PC-3 (cell line): ENCODE results near the gene CDK14. TPM values are rescaled to one million over a fixed set of nuclear protein-coding genes. Genes with fewer than 3 reads are reported as not detected.

ENCODE experiments used
- ATAC-seq: fragments of 200-7000 bp; cut with Tn5 transposase; 2 replicates; pipeline ENCODE4 v1.9.1; 2020; ENCODE audit warnings: mild to moderate bottlenecking, moderate library complexity
- BruUV-seq: library from RNA; stranded (reverse); fragments of 400-500 nt; replicated peaks from 2 replicates; lab custom pipeline; 2021; lab: Mats Ljungman, UMichigan
- CTCF ChIA-PET: fragments of 300-600 bp; sonication (Branson Sonifier 250); formaldehyde crosslinking; loops from one replicate; lab custom pipeline; 2022; ENCODE audit warnings: antibody characterized with exemption; lab: Charles Lee
- POLR2A ChIA-PET: fragments of 300-600 bp; sonication (Branson Sonifier 250); formaldehyde crosslinking; loops from one replicate; lab custom pipeline; 2022; ENCODE audit warnings: antibody characterized with exemption; ENCODE audit not compliant: unreplicated experiment; lab: Charles Lee
- DNase-seq: peaks from one replicate; pipeline ENCODE4 v3.0.0-alpha.2; 2015
- H2AFZ ChIP-seq: fragments of 300-600 bp; sonication (generic); 2 replicates; pipeline ENCODE4 v1.6.0; 2016; ENCODE audit warnings: antibody characterized with exemption, low read length
- H3F3A ChIP-seq: fragments of 300-600 bp; sonication (generic); one replicate; pipeline ENCODE4 v1.6.0; 2017; ENCODE audit warnings: antibody characterized with exemption, low read length, control low read depth, mild to moderate bottlenecking; ENCODE audit not compliant: unreplicated experiment
- H3K27ac ChIP-seq: fragments of 300-600 bp; sonication (generic); 2 replicates; pipeline ENCODE4 v1.5.1; 2016; ENCODE audit warnings: mild to moderate bottlenecking, low read length
- H3K27me3 ChIP-seq: fragments of 300-600 bp; sonication (generic); 2 replicates; pipeline ENCODE4 v1.6.1; 2016; ENCODE audit warnings: low read length, mixed read lengths
- H3K36me3 ChIP-seq: fragments of 300-600 bp; sonication (generic); 2 replicates; pipeline ENCODE4 v1.6.1; 2016; ENCODE audit warnings: low read depth, mixed run types, low read length, mixed read lengths
- H3K4me1 ChIP-seq: fragments of 300-600 bp; sonication (generic); 2 replicates; pipeline ENCODE4 v1.5.1; 2016; ENCODE audit warnings: low read length; ENCODE audit not compliant: insufficient read depth
- H3K4me2 ChIP-seq: fragments of 300-600 bp; sonication (generic); 2 replicates; pipeline ENCODE4 v1.6.0; 2016; ENCODE audit warnings: low read length
- H3K4me3 ChIP-seq: fragments of 300-600 bp; sonication (generic); 2 replicates; pipeline ENCODE4 v1.5.1; 2016; ENCODE audit warnings: mild to moderate bottlenecking, low read length, mixed read lengths
- H3K79me2 ChIP-seq: fragments of 300-600 bp; sonication (generic); 2 replicates; pipeline ENCODE4 v1.6.1; 2017; ENCODE audit warnings: low read length, mixed read lengths
- H3K9ac ChIP-seq: fragments of 300-600 bp; sonication (generic); 2 replicates; pipeline ENCODE4 v1.6.0; 2016; ENCODE audit warnings: mild to moderate bottlenecking, low read length
- H3K9me2 ChIP-seq: fragments of 300-600 bp; sonication (generic); replicated peaks from 2 replicates; pipeline ENCODE4 v1.6.1; 2016; ENCODE audit warnings: mixed run types, low read length, mixed read lengths
- H3K9me3 ChIP-seq: fragments of 300-600 bp; sonication (generic); 2 replicates; pipeline ENCODE4 v1.6.1; 2016; ENCODE audit warnings: low read length, mixed read lengths
- H4K20me1 ChIP-seq: fragments of 300-600 bp; sonication (generic); 2 replicates; pipeline ENCODE4 v1.6.1; 2016; ENCODE audit warnings: low read length, mixed read lengths
- EZH2 ChIP-seq: fragments of 300-600 bp; sonication (generic); IDR thresholded peaks from one replicate; pipeline ENCODE4 v1.6.1; 2017; ENCODE audit warnings: antibody characterized with exemption, mild to moderate bottlenecking, low read length; ENCODE audit not compliant: unreplicated experiment
- EZH2phosphoT487 ChIP-seq: fragments of 300-600 bp; sonication (generic); IDR thresholded peaks from 2 replicates; pipeline ENCODE4 v1.6.1; 2018; ENCODE audit warnings: mild to moderate bottlenecking, antibody characterized with exemption, low read length, borderline replicate concordance
- intact Hi-C: fragments of 100-400 bp; cut with micrococcal nuclease; formaldehyde crosslinking; loops from 2 replicates; pipeline ENCODE4 v1.9.0; 2023
- total RNA-seq: library from RNA; depleted of rRNA; stranded (reverse); fragments of >200 nt; gene quantifications from 2 replicates; pipeline ENCODE4 v1.2.3, GENCODE V29; 2014
- TF ChIP-seq, protein P1 (sequence below): fragments of 300-600 bp; sonication (generic); conservative IDR thresholded peaks from 2 replicates; pipeline ENCODE4 v1.5.1; 2017; ENCODE audit warnings: antibody characterized with exemption, low read depth, mild to moderate bottlenecking, low read length

The CDK14 gene
- total RNA-seq, 1 experiment from 2014 or later: 8.2 TPM

DNA sequence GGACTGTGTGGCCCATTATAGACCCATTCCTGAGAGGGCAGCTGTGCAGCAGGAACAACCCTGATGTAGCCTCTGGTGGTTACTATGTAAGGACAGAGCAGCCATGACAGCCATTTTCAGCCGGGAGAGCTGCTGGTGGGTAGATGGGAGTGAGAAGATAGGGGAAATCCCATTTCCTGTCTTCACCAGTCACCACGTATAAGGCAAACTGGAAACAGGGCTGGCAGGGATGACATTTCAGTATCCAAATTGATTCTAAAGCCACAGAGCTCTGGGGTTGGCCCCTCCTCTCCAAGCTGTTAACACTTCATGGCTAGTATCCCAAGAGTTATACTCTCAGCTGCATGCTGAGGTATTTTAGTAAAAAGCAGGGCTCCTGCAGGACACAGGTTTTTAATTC is 652.9 kb downstream of the CDK14 start:
- no peaks in the 10 kb centered on the region for H3K36me3 ChIP-seq
- intact Hi-C loops: no loop called here
- no peak overlapping the region for H3K4me2 ChIP-seq
- TF ChIP-seq EZH2 (no peak), EZH2phosphoT487 (no peak)
- TF ChIP-seq, protein P1, sequence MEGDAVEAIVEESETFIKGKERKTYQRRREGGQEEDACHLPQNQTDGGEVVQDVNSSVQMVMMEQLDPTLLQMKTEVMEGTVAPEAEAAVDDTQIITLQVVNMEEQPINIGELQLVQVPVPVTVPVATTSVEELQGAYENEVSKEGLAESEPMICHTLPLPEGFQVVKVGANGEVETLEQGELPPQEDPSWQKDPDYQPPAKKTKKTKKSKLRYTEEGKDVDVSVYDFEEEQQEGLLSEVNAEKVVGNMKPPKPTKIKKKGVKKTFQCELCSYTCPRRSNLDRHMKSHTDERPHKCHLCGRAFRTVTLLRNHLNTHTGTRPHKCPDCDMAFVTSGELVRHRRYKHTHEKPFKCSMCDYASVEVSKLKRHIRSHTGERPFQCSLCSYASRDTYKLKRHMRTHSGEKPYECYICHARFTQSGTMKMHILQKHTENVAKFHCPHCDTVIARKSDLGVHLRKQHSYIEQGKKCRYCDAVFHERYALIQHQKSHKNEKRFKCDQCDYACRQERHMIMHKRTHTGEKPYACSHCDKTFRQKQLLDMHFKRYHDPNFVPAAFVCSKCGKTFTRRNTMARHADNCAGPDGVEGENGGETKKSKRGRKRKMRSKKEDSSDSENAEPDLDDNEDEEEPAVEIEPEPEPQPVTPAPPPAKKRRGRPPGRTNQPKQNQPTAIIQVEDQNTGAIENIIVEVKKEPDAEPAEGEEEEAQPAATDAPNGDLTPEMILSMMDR: no peak
- H3K79me2 ChIP-seq: no peaks in the 10 kb centered on the region
- H2AFZ ChIP-seq: no peak overlapping the region
- H3F3A ChIP-seq: no peaks in the 10 kb centered on the region
- peaks cover 3% of the 10 kb centered on the region; the same call in 1 of the 2 replicates for H3K4me1 ChIP-seq
- H4K20me1 ChIP-seq: no peaks in the 10 kb centered on the region
- ChIA-PET CTCF (no interaction called here), POLR2A (no interaction called here)
- no peak overlapping the region for H3K9ac ChIP-seq
- DNase-seq (no peak), ATAC-seq (no peak)
- H3K9me3 ChIP-seq: no peaks in the 10 kb centered on the region
- no peak overlapping the region for H3K27ac ChIP-seq
- no peak overlapping the region for H3K4me3 ChIP-seq
- H3K27me3 ChIP-seq: no peaks in the 10 kb centered on the region
- no TSS peak for BruUV-seq
- no peaks in the 10 kb centered on the region for H3K9me2 ChIP-seq

DNA sequence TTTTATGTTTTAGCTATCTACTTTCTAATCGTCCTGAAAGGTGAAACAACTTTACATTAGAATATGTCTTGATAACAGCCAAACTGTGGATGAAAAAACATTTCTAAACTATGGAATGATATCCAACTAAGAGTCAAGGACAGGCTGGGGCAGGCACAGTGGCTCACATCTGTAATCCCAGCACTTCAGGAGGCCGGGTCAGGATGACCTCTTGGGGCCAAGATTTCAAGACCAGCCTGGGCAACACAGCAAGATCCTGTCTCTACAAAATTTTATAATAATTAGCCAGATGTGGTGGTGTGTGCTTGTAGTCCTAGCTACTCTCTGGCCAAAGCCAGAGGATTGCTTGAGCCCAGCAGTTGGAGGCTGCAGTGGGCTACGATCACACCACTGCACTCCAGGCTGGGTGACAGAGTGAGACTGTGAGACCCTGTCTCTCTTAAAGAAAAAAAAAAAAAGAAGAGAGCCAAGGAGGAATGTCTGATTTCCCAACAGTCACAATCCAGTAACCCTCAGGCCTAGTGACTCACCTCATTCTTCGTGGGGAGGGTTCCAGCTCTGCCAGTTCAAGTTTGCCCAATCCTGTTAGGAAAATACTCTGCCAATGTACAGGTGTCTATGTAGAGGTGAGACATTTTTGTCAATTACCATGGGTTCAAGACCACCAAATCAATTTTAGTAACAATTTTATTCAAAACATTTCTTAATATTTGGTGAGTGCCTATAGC is 653.5 kb downstream of the CDK14 start:
- H3K9me2 ChIP-seq: no peaks in the 10 kb centered on the region
- no peaks in the 10 kb centered on the region for H3K79me2 ChIP-seq
- POLR2A ChIA-PET: no interaction called here
- intact Hi-C loops: no loop called here
- H3K4me1 ChIP-seq: peaks cover 3% of the 10 kb centered on the region; the same call in 1 of the 2 replicates
- peak; percentile 66; the same call in 1 of the 2 replicates for ATAC-seq
- H3K27me3 ChIP-seq: no peaks in the 10 kb centered on the region
- no peak overlapping the region for H2AFZ ChIP-seq
- H3K36me3 ChIP-seq: no peaks in the 10 kb centered on the region
- H3K9me3 ChIP-seq: no peaks in the 10 kb centered on the region
- DNase-seq: peak; percentile 78
- H3F3A ChIP-seq: no peaks in the 10 kb centered on the region
- no TSS peak for BruUV-seq
- no peak overlapping the region for H3K9ac ChIP-seq
- CTCF ChIA-PET: no interaction called here
- no peaks in the 10 kb centered on the region for H4K20me1 ChIP-seq
- no peak overlapping the region for H3K27ac ChIP-seq
- no peak overlapping the region for H3K4me3 ChIP-seq
- TF ChIP-seq, protein P1: no peak
- TF ChIP-seq EZH2 (no peak), EZH2phosphoT487 (no peak)
- no peak overlapping the region for H3K4me2 ChIP-seq

DNA sequence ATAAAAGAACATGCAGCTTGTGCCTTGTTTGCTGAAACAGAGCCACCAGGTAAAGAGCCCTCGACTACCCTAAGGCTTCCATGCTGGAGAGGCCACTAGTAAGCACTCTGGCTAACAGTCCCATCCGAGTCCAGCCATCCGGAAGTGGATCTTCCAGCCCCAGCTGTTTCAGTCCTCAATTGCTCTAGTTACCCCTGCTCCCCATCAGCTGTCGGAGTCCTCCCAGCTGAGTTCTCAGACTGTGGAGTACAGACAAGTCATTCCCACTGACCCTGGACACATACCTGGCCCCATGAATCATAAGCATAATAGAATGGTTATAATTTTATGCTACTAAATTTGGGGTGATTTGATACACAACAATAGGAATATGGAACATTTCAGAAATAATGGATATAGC is 654.6 kb downstream of the CDK14 start:
- BruUV-seq: no TSS peak
- ATAC-seq (no peak), DNase-seq (no peak)
- CTCF ChIA-PET: no interaction called here
- H3K27me3 ChIP-seq: no peaks in the 10 kb centered on the region
- no peaks in the 10 kb centered on the region for H3K9me2 ChIP-seq
- no peaks in the 10 kb centered on the region for H3K79me2 ChIP-seq
- H3K27ac ChIP-seq: no peak overlapping the region
- H3K9ac ChIP-seq: no peak overlapping the region
- TF ChIP-seq, protein P1: no peak
- TF ChIP-seq EZH2phosphoT487: no peak
- TF ChIP-seq EZH2: no peak
- H3K4me2 ChIP-seq: no peak overlapping the region
- H4K20me1 ChIP-seq: no peaks in the 10 kb centered on the region
- intact Hi-C loops: no loop called here
- no peak overlapping the region for H3K4me3 ChIP-seq
- no peaks in the 10 kb centered on the region for H3K9me3 ChIP-seq
- POLR2A ChIA-PET: no interaction called here
- no peaks in the 10 kb centered on the region for H3F3A ChIP-seq
- H3K36me3 ChIP-seq: no peaks in the 10 kb centered on the region
- H3K4me1 ChIP-seq: peaks cover 3% of the 10 kb centered on the region; the same call in 1 of the 2 replicates
- no peak overlapping the region for H2AFZ ChIP-seq
